K562 (cell line): Measurements from ENCODE around the gene CHSY1. TPM values are rescaled to one million over a fixed set of nuclear protein-coding genes. Genes with fewer than 3 reads are reported as not detected.

Experiments used
- ATAC-seq: fragments of 200-7000 bp; cut with Tn5 transposase; 3 replicates; pipeline ENCODE4 v1.9.1; 2020; ENCODE audit warnings: moderate library complexity
- BruUV-seq: library from RNA; stranded (reverse); fragments of 400-500 nt; replicated peaks from 2 replicates; lab custom pipeline; 2021; lab: Mats Ljungman, UMichigan
- CTCF ChIA-PET: fragments of 300-600 bp; formaldehyde crosslinking; extraction: SDS; loops from one replicate; lab custom pipeline; 2021; ENCODE audit warnings: low intra/inter-chr PET ratio; lab: Yijun Ruan, JAX
- POLR2A ChIA-PET: fragments of 300-600, 350-650 bp; sonication (Branson Sonifier 250); formaldehyde crosslinking; extraction: SDS; loops from one replicate; lab custom pipeline; 2021; ENCODE audit warnings: antibody characterized with exemption, inconsistent platforms; lab: Yijun Ruan, JAX
- DNase-seq, 4 experiments: peaks; one replicate each; pipeline versions ENCODE4 v3.0.0 to v3.0.0-alpha.2; 2011 to 2018; ENCODE audit warnings: low spot score in 3 of 4, mixed read lengths in 3 of 4; ENCODE audit errors: extremely low read depth in 1 of 4
- FAIRE-seq: peaks from 2 replicates; lab custom pipeline; 2011; peaks lifted over from hg19 to GRCh38; lab: Jason Lieb, UNC
- H2AFZ ChIP-seq: 2 replicates; pipeline ENCODE4 v1.6.0; 2011; ENCODE audit warnings: low read depth, low read length, control low read depth, inconsistent platforms
- H3K27ac ChIP-seq: fragments of 200-600 bp; 3 replicates; pipeline ENCODE4 v1.8.0; 2011; ENCODE audit warnings: low read depth, mild to moderate bottlenecking, control low read depth, inconsistent platforms, low read length, moderate library complexity, mixed read lengths; ENCODE audit errors: extremely low read depth
- H3K27me3 ChIP-seq, 2 experiments: fragments of 300-600 bp in 1 of 2; 2 replicates in 1 of 2; 3 replicates in 1 of 2; pipeline versions ENCODE4 v1.6.0 to v1.8.0; 2011; ENCODE audit warnings: inconsistent platforms in 2 of 2, low read length in 2 of 2, mild to moderate bottlenecking in 1 of 2, mixed read lengths in 1 of 2, moderate library complexity in 1 of 2; ENCODE audit not compliant: control insufficient read depth in 2 of 2, insufficient read depth in 2 of 2
- H3K36me3 ChIP-seq: fragments of 300-600 bp; 3 replicates; pipeline ENCODE4 v1.8.0; 2011; ENCODE audit warnings: mild to moderate bottlenecking, low read length, inconsistent platforms; ENCODE audit not compliant: control insufficient read depth, insufficient read depth
- H3K4me1 ChIP-seq, 2 experiments: fragments of 200-600 bp in 1 of 2; replicated peaks in 1 of 2; 2 replicates in 1 of 2; 3 replicates in 1 of 2; pipeline versions ENCODE4 v1.5.1 to v1.8.0; 2011; ENCODE audit warnings: inconsistent platforms in 2 of 2, low read length in 2 of 2, mild to moderate bottlenecking in 1 of 2, mixed read lengths in 1 of 2, moderate library complexity in 1 of 2; ENCODE audit not compliant: control insufficient read depth in 2 of 2, insufficient read depth in 2 of 2
- H3K4me2 ChIP-seq: 2 replicates; pipeline ENCODE4 v1.6.1; 2011; ENCODE audit warnings: low read length, control low read depth, inconsistent platforms, mixed read lengths; ENCODE audit not compliant: insufficient read depth
- H3K4me3 ChIP-seq: fragments of 200-600 bp; sonication (generic), shearing (Covaris generic); 2 replicates; pipeline ENCODE4 v1.5.1; 2016; ENCODE audit warnings: control low read depth, inconsistent platforms
- H3K79me2 ChIP-seq: fragments of 200-600 bp; 3 replicates; pipeline ENCODE4 v1.8.0; 2011; ENCODE audit warnings: low read length, inconsistent platforms; ENCODE audit not compliant: control insufficient read depth, insufficient read depth
- H3K9ac ChIP-seq, 2 experiments: 2 replicates each; pipeline versions ENCODE4 v1.6.0 to v1.6.1; 2011; ENCODE audit warnings: low read depth in 2 of 2, low read length in 2 of 2, control low read depth in 1 of 2, inconsistent platforms in 1 of 2, mild to moderate bottlenecking in 1 of 2, mixed read lengths in 1 of 2; ENCODE audit not compliant: insufficient read depth in 1 of 2
- H3K9me1 ChIP-seq: one replicate; pipeline ENCODE4 v1.6.0; 2011; ENCODE audit warnings: inconsistent platforms, mild to moderate bottlenecking, low read length, moderate library complexity; ENCODE audit not compliant: control insufficient read depth, insufficient read depth
- H3K9me3 ChIP-seq: replicated peaks from 2 replicates; pipeline ENCODE4 v1.5.1; 2011; ENCODE audit warnings: low read depth, low read length, inconsistent platforms; ENCODE audit not compliant: control insufficient read depth, insufficient read depth
- H4K20me1 ChIP-seq: replicated peaks from 2 replicates; pipeline ENCODE4 v1.6.1; 2011; ENCODE audit warnings: low read length, inconsistent platforms, mixed read lengths; ENCODE audit not compliant: control insufficient read depth, insufficient read depth
- CBFA2T2 ChIP-seq: fragments of 450-650 bp; conservative IDR thresholded peaks from 2 replicates; pipeline ENCODE4 v1.6.1; 2017; ENCODE audit warnings: mild to moderate bottlenecking
- LEF1 ChIP-seq: fragments of 450-650 bp; IDR thresholded peaks from 2 replicates; pipeline ENCODE4 v1.6.1; 2016; ENCODE audit warnings: mild to moderate bottlenecking
- MBD2 ChIP-seq: sonication (generic); IDR thresholded peaks from 2 replicates; pipeline ENCODE4 v1.6.1; 2016; ENCODE audit warnings: low read depth, borderline replicate concordance
- NR2C1 ChIP-seq, 2 experiments: fragments of 450-650 bp; IDR thresholded peaks; 2 replicates each; pipeline ENCODE4 v1.6.1; 2017; ENCODE audit warnings: mild to moderate bottlenecking in 2 of 2, antibody characterized with exemption in 1 of 2, inconsistent platforms in 1 of 2, missing compliant biosample characterization in 1 of 2, missing genetic modification characterization in 1 of 2
- ZEB2 ChIP-seq: fragments of 450-650 bp; IDR thresholded peaks from 2 replicates; pipeline ENCODE4 v1.6.1; 2016
- ZNF695 ChIP-seq: fragments of 450-650 bp; formaldehyde crosslinking; IDR thresholded peaks from 2 replicates; pipeline ENCODE4 v1.4.0; 2020; ENCODE audit warnings: mild to moderate bottlenecking, moderate library complexity
- ZNF699 ChIP-seq: fragments of 250-450 bp; sonication (Bioruptor Pico); IDR thresholded peaks from 2 replicates; pipeline ENCODE4 v1.8.0; 2021; ENCODE audit warnings: mild to moderate bottlenecking, moderate library complexity; ENCODE audit not compliant: insufficient replicate concordance
- ZNF780A ChIP-seq: fragments of 250-450 bp; sonication (Bioruptor Pico); IDR thresholded peaks from 2 replicates; pipeline ENCODE4 v1.5.0; 2021; ENCODE audit warnings: mild to moderate bottlenecking
- WGBS: fragments of 100-300 bp; shearing (Covaris generic); methylation state at CpG from one replicate; pipeline ENCODE4 v1.1.6; 2016; ENCODE audit warnings: low coverage, mixed read lengths; ENCODE audit not compliant: insufficient coverage; ENCODE audit errors: missing lambda C conversion rate; 5-methylcytosine and 5-hydroxymethylcytosine counted together
- in situ Hi-C: fragments of 300-500 bp; cut with MboI; formaldehyde crosslinking; loops from 4 replicates; pipeline ENCODE4 v1.15.0; 2018; ENCODE audit warnings: inconsistent platforms, mixed read lengths
- intact Hi-C: fragments of 100-400 bp; cut with micrococcal nuclease; formaldehyde crosslinking; loops from 2 replicates; pipeline ENCODE4 v1.14.2; 2022
- polyA plus RNA-seq, 8 experiments: library from polyadenylated mRNA; depleted of rRNA in 4 of 8; stranded (reverse) in 5 of 8; unstranded in 3 of 8; fragments of >200 nt; fragmentation: Nextera tagmentation in 2 of 8; fragmentation: Illumina TruSeq in 1 of 8; extraction: Ambion mirVana in 2 of 8; extraction: Trizol in 1 of 8; gene quantifications; 2 replicates each; pipeline versions ENCODE4 v1.2.1 to v1.2.3, GENCODE V29; 2011 to 2014; ENCODE audit warnings: inconsistent platforms in 1 of 8, missing spikeins in 1 of 8
- total RNA-seq, 7 experiments: library from RNA; depleted of rRNA in 6 of 7; stranded (reverse); fragments of >200 nt in 6 of 7; fragmentation: Illumina TruSeq in 2 of 7; extraction: Trizol in 2 of 7; gene quantifications; 2 replicates each; pipeline versions ENCODE4 v1.2.1 to v1.2.3, GENCODE V29; 2011 to 2021; ENCODE audit warnings: low replicate concordance in 1 of 7

The CHSY1 gene
- total and polyA plus RNA-seq, 9 of the 15 experiments (the other 6 are each of a cell fraction or from before 2014, with no cell fraction given), result 7.0 to 16.4 (median 13.4) TPM

- Histone ChIP-seq H3K79me2 (peaks cover 48% of the 10 kb centered on the region), H3K27me3 (no peaks in the 10 kb centered on the region), H3K9me3 (no peaks in the 10 kb centered on the region), H3K27ac (no peak overlapping the region), H3K4me1 (no peaks in the 10 kb centered on the region; a peak in 1 of 5 replicates), H4K20me1 (0 out of 2 replicates have a peak, but pooled peaks cover 4% of the 10 kb centered on the region), H3K4me2 (no peak overlapping the region), H3K9me1 (no peaks in the 10 kb centered on the region), H3K36me3 (no peaks in the 10 kb centered on the region), H3K9ac (no peak overlapping the region), H3K4me3 (no peak overlapping the region), H2AFZ (no peak overlapping the region)
- in situ Hi-C loops, result no loop called here
- 54% methylated on average over 2 of the region's 2 CpGs for WGBS
- FAIRE-seq (no peak), ATAC-seq (no peak), DNase-seq (no peak)
- ChIA-PET CTCF (no interaction called here), POLR2A (no interaction called here)
- BruUV-seq, result no TSS peak
- TF ChIP-seq ZNF695 (no peak), ZNF780A (CRISPR knock-in tag) (no peak), ZEB2 (no peak), LEF1 (no peak), MBD2 (no peak), NR2C1 (IDR thresholded peaks at IDR 0.05) (peak; percentile 82), NR2C1 (tag; IDR thresholded peaks at IDR 0.05) (peak; percentile 66), ZNF699 (CRISPR knock-in tag) (no peak), CBFA2T2 (no peak)
- intact Hi-C loops, result no loop called here
Measured at GRCh38 chr15:101220060-101220459, 31.8 kb downstream of the CHSY1 start.
